Anterior cingulate cortex (tissue), 58 donors: ENCODE results near the gene DGKQ.
A peak's percentile ranks its signal among the peaks of the same experiment; 100 is the strongest.
"Not testable (repeated sequence)": the region's sequence is repeated elsewhere in the genome, so short reads cannot be mapped to it uniquely, and the experiment has no call there.

Source experiments
- DNase-seq, 58 donors: peaks; one replicate each; lab custom pipeline; 2025; lab: John Stamatoyannopoulos, UW

The DGKQ gene

GRCh38 chr4:954211-955020, 19.0 kb downstream of the DGKQ start:
- no peak for DNase-seq

GRCh38 chr4:953574-953915, 19.8 kb downstream of the DGKQ start:
- no peak for DNase-seq

GRCh38 chr4:952881-953573, 20.3 kb downstream of the DGKQ start:
- DNase-seq = no peak

- no peak for DNase-seq
Observed at GRCh38 chr4:951594-952468, 21.5 kb downstream of the DGKQ start.

GRCh38 chr4:951186-951585, 22.2 kb downstream of the DGKQ start:
- no peak for DNase-seq

GRCh38 chr4:950136-951020, 23.0 kb downstream of the DGKQ start:
- no peak for DNase-seq

DNA sequence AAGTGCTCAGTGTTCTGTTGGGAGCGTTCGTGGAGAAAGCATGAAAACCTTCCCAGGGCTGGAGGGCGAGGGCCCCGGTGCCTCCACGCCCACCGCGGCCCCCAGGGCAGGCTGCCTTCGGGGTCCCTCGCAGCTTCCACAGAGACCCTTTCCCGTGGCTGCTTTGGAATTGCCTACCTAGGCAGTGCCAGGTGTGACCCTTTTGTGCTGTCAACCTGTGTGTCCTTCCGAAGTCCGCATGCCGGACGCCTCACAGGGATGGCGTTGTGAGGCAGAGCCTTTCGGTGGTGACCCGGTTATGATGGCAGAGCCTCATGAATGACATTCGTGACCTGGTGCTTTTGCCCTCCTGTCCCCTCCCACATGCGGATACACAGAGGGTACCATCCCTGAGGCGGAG, 23.7 kb downstream of the DGKQ start:
- no peak for DNase-seq

DNA sequence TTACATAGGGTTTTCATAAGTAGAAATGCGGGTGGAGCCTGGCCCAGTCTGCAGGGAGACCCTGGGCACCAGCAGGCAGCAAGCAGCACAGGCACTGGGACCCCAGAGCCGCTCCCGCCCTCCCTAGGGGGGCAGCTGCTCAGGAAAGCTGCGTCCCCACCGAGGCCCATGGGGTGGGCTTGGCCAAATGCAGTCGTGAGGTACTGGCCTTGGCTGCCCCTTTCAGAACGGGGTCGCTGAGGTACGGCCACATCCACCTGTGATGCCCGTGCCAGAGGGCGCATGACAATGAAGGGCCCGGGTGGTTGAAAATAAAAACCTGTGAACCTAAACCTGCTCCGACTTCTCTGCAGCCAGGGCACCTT, 24.5 kb downstream of the DGKQ start:
- DNase-seq = no peak

DNA sequence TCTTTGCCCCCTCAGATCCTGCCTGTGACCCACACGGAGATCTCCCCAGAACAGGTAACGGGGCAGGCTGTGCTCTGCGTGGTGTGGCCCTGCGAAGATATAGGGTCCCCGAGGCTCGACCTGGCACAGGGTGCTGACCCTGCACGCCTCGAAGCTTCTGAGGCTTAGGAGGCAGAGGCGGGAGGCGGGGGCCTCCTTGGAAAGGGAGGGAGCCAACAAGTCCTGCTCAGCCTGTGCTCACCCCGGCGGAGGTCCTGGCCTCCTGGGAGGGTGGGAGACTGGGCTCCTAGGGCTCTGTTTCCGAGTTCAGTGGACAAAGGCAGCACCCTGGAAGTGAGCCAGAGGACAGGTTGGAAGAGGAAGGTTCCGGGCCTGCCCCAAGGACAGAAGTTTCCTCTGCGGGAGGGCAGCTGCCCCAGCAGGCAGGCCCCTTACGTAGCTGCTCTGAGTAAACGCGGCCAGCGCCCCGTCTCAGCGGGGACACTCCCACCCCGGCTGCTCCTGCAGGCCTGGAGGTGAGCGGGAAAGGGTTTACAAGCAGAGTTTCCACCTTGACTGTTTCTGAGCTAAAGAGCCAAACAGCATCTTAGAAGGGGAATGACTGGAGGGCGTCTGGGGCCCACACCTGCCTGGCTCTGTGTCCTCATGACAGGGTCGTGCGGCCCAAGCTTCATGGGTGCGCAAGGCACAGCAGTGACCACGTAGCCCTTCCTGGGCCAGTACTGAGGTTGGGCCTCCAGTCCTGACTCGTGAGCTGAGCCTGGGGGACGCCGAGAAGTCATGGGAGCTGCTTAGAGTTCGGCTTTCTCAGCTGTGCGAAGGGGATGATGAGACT, 25.1 kb downstream of the DGKQ start:
- no peak for DNase-seq

DNA sequence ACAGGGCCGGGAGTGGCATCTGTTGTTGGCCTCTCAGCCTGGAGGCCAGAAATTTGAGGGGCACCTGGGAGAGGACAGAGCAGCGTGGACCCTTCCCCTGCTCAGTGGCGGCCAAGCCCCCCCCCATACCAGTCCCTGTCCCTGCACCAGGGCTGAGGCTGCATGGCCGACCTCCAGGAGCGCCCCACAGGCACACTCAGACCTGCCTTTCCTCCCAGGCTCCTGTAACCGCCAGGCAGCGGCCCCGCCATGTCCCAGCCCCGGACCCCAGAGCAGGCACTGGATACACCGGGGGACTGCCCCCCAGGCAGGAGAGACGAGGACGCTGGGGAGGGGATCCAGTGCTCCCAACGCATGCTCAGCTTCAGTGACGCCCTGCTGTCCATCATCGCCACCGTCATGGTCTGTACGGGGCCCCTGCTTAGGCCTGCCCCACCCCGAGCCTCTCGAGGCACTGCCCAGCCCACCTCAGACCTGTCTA, 25.8 kb downstream of the DGKQ start:
- no peak for DNase-seq

DNA sequence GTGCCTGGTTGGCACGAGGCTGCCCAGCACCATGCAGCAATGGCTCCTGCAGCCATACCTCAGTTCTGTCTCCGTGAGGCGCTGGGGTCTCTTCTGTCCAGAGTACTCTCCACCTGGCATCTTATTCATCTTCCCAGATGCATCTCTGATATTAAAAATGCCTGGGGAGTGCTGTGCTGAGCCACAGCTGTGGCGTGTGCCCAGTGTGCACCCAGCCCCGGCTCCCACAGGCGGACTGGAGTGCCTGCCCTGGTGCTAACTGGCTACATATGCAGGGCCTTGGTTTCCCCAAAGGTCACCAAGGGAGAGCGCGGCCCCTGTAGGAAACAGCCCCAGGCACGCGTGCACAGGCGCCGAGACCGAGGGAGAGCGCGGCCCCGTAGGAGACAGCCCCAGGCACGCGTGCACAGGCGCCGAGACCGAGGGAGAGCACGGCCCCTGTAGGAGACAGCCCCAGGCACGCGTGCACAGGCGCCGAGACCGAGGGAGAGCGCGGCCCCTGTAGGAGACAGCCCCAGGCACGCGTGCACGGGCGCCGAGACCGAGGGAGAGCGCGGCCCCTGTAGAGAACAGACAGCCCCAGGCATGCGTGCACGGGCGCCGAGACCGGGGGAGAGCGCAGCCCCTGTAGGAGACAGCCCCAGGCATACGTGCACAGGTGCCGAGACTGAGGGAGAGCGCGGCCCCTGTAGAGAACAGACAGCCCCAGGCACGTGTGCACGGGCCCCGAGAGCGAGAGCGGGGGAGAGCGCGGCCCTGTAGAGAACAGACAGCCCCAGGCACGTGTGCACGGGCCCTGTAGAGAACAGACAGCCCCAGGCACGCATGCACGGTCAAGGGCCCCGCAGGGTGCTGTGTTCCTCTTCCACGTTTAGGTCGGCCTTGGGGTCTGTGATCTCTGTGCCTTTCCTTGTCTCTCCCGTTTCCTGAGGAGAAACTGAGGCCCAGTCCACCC, 26.6 kb downstream of the DGKQ start:
- no peak for DNase-seq

GRCh38 chr4:946103-946450, 27.3 kb downstream of the DGKQ start:
- DNase-seq = no peak

- DNase-seq = no peak
Observed at GRCh38 chr4:945274-946102, 27.9 kb downstream of the DGKQ start.

DNA sequence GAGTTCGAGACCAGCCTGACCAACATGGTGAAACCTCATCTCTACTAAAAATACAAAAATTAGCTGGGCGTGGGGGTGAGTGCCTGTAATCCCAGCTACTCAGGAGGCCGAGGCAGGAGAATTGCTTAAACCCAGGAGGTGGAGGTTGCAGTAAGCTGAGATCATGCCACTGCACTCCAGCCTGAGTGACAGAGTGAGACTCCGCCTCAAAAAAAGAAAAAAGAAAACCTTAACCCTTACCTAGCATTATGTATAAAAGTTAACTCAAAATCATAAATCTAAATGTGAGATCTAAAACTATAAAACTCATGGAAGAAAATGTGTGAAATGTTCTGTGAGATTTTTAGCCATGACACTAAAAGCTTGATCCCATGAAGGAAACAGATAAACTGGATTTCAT, 33.9 kb downstream of the DGKQ start:
- not testable (repeated sequence) for DNase-seq

DNA sequence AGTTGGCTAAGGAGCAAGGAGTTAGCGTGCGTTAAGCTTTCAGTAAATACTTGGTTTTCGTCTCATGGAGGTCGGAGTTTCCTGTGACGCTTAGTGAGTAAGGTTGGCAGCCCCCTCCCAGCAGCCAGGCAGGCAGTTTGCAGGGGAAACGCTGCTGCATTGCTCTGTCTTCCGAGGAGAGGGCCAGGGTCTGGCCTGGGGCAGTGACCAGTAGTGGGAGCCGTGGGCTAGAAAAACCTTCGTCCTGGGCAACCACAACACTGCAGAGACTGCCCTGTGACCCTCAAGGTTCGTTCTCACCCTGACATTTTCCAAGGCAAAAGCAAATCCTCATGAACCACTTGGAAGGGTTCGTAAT, 40.7 kb downstream of the DGKQ start:
- DNase-seq = peak in 1 of 58 donors; percentile 13

DNA sequence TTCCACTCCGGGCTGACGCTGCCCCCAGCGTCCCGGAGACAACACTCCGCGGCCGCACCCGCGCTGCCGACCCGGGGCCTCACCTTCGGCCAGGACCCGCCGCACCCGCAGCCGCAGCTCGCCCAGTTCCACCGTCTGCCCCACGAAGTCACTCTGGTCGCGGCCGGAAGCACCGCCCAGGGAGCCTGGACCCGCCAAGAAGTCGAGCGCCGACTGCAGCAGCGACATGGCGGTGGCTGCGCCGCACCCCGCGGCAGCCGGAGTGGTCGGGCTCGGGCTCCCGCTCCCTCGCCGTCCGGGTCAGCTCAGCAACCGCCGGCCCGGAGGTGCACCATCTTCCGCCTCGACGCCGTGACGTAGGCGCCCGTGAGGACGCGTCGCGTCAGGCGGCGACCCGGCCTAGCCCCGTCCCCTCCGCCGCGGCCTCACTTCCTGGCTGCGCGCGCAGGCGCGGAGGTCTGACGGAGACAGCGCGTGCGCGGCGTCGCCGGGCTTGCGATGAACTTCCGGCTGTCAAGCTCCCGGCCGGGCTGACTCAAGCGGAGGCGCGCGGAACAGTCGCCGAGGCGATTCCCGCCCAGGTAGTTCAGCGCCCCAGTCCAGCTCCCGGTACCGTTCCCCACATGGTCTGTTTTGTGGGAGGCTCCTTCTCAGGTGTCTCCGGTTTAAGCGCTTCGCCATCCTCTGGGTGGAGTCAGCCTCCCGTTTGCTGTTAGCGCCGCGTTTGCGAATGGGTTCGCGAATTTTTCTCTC, 41.2 kb downstream of the DGKQ start, which contains the start of the genes GAK and TMEM175:
GAK (minus strand) TSS at position 357 of the 753 bp plus-strand sequence; CDS start at position 228, 129 bp downstream.
TMEM175 (plus strand) TSS at position 501 of the 753 bp plus-strand sequence. CDS start 15,280 bp downstream, outside the sequence.
- DNase-seq = peak; percentile 56 to 97 (median 90)
